ENCODE results near the gene AIF1.
"Not testable (repeated sequence)": the region's sequence is repeated elsewhere in the genome, so short reads cannot be mapped to it uniquely, and the experiment has no call there.

The AIF1 gene

GRCh38 chr6:31580807-31581433 lies 34.1 kb upstream of the AIF1 start:
- in situ Hi-C loops (cut with MboI; ENCODE audit: low sequenced_read_pairs): no loop called here

- in situ Hi-C loops (cut with MboI; ENCODE audit: low sequenced_read_pairs): no loop called here
Measured at GRCh38 chr6:31581434-31582229, 33.4 kb upstream of the AIF1 start.

GRCh38 chr6:31582230-31582643 lies 32.8 kb upstream of the AIF1 start, which contains the start of gene LTB:
Gene LTB, minus strand, starts transcription at chr6:31582424. Its CDS starts 7 bp downstream, at chr6:31582417.
- in situ Hi-C loops (cut with MboI; ENCODE audit: low sequenced_read_pairs): no loop called here

- in situ Hi-C loops (cut with MboI; ENCODE audit: low sequenced_read_pairs): no loop called here
Measured at GRCh38 chr6:31585491-31585890, 29.5 kb upstream of the AIF1 start.

GRCh38 chr6:31586008-31586407 lies 29.0 kb upstream of the AIF1 start, which contains the start of gene LST1:
Gene LST1, plus strand, starts transcription at chr6:31586277. Its CDS starts 1,023 bp downstream, at chr6:31587300.
- in situ Hi-C loops (cut with MboI; ENCODE audit: low sequenced_read_pairs): no loop called here

GRCh38 chr6:31586599-31587281 lies 28.3 kb upstream of the AIF1 start:
- in situ Hi-C loops (cut with MboI; ENCODE audit: low sequenced_read_pairs): no loop called here

- in situ Hi-C loops (cut with MboI; ENCODE audit: low sequenced_read_pairs): no loop called here
Measured at GRCh38 chr6:31587791-31588777, 26.9 kb upstream of the AIF1 start.

GRCh38 chr6:31588871-31589650 lies 26.0 kb upstream of the AIF1 start:
- in situ Hi-C loops (cut with MboI; ENCODE audit: low sequenced_read_pairs): no loop called here

- in situ Hi-C loops (cut with MboI; ENCODE audit: low sequenced_read_pairs): not testable (repeated sequence)
Measured at GRCh38 chr6:31590691-31591090, 24.3 kb upstream of the AIF1 start.

- in situ Hi-C loops (cut with MboI; ENCODE audit: low sequenced_read_pairs): no loop called here
Measured at GRCh38 chr6:31592396-31592771, 22.6 kb upstream of the AIF1 start.

GRCh38 chr6:31597006-31597405 lies 18.0 kb upstream of the AIF1 start:
- in situ Hi-C loops (cut with MboI; ENCODE audit: low sequenced_read_pairs): loop anchor here (5.0 kb wide), 1 partner anchor 35 kb away; no protein-coding TSS in a partner anchor

GRCh38 chr6:31607317-31607716 lies 7.7 kb upstream of the AIF1 start:
- in situ Hi-C loops (cut with MboI; ENCODE audit: low sequenced_read_pairs): no loop called here

GRCh38 chr6:31609519-31610406 lies 5.3 kb upstream of the AIF1 start:
- in situ Hi-C loops (cut with MboI; ENCODE audit: low sequenced_read_pairs): no loop called here

GRCh38 chr6:31610968-31611367 lies 4.1 kb upstream of the AIF1 start:
- in situ Hi-C loops (cut with MboI; ENCODE audit: low sequenced_read_pairs): no loop called here

- in situ Hi-C loops (cut with MboI; ENCODE audit: low sequenced_read_pairs): no loop called here
Measured at GRCh38 chr6:31614075-31614619, 887 bp upstream of the AIF1 start.

GRCh38 chr6:31615748-31616147 lies 714 bp downstream of the AIF1 start:
- in situ Hi-C loops (cut with MboI; ENCODE audit: low sequenced_read_pairs): no loop called here

GRCh38 chr6:31617010-31617409 lies 2.0 kb downstream of the AIF1 start:
- in situ Hi-C loops (cut with MboI; ENCODE audit: low sequenced_read_pairs): no loop called here

- in situ Hi-C loops (cut with MboI; ENCODE audit: low sequenced_read_pairs): no loop called here
Measured at GRCh38 chr6:31619805-31620585, 5.0 kb downstream of the AIF1 start.

Data from HL-60/S4 treated with retinoic acid at 250 ng/mL for 4 days and 3 days (cell line).